ENCODE data around the gene PXN.

DNA sequence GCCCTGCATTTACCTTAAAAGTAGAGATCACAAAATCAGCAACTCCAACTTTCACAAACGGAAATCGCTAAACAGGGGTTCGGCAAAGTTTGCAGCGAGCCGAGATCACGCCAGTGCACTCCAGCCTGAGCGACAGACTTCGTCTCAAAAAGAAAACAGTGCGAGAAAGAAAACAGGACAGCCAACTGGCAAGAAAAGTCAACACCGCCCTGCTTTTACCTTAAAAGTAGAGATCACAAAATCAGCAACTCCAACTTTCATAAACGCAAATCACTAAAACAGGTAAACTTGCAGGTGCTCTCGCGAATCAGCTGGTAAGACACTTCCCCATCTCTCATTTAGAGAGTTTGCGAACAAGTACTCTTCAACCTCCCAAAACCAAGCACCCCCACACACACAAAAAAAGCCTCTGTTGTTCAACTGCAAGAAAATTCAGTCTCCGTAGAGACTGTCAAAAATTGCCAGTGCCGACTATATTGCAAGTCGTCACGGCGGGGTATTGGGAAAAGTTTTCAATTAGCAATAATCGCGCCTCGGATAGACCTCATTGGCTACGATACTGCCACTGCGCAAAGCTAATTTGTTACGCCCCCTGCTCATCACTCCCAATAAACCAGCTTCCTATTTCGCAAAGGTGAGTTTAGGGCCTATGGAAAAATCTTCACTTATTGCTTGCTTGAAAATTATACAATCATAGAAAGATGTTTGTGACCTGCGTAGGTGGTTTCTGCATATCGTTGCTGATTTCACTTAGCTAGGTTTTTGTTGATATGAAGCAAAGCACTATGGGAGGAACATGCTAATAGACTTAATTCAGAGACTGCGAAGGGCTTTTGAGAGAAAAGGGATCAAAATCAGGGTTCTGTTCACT, 27.4 kb upstream of the PXN start, which contains the start of gene RNU4-1:
- TF ChIP-seq YY1 (IDR thresholded peaks at IDR 0.05; ENCODE audit: insufficient read depth, insufficient read length), result no peak
- no peak for TF ChIP-seq SUZ12 (IDR thresholded peaks at IDR 0.05; ENCODE audit: extremely low read depth, insufficient read depth, insufficient read length)
- no peak for TF ChIP-seq ZNF274 (IDR thresholded peaks at IDR 0.05; ENCODE audit: low read depth, low read length)
